ENCODE measurements around the gene DAAM1.

Gene DAAM1

GRCh38 chr14:59377991-59378601, 189.6 kb downstream of the DAAM1 start:
- DNase-seq = no peak

GRCh38 chr14:59389936-59390335, 201.5 kb downstream of the DAAM1 start:
- DNase-seq = no peak

- DNase-seq = no peak
Observed at GRCh38 chr14:59391388-59391787, 202.9 kb downstream of the DAAM1 start.

GRCh38 chr14:59394268-59394667, 205.8 kb downstream of the DAAM1 start:
- no peak for DNase-seq

- DNase-seq = no peak
Observed at GRCh38 chr14:59395672-59396071, 207.2 kb downstream of the DAAM1 start.

- DNase-seq = no peak
Observed at GRCh38 chr14:59398841-59399240, 210.4 kb downstream of the DAAM1 start.

GRCh38 chr14:59406454-59407245, 218.2 kb downstream of the DAAM1 start:
- DNase-seq = no peak

- DNase-seq = no peak
Observed at GRCh38 chr14:59407246-59408010, 219.0 kb downstream of the DAAM1 start.

GRCh38 chr14:59415836-59416602, 227.6 kb downstream of the DAAM1 start:
- no peak for DNase-seq

GRCh38 chr14:59417311-59417710, 228.8 kb downstream of the DAAM1 start:
- DNase-seq = no peak

- DNase-seq = no peak
Observed at GRCh38 chr14:59419303-59419702, 230.8 kb downstream of the DAAM1 start.
